Lung (tissue), 12 donors: ENCODE results near the gene INHBA. TPM values are rescaled to one million over a fixed set of nuclear protein-coding genes. Genes with fewer than 3 reads are reported as not detected.

Experiments
- ATAC-seq: fragments of 200-7000 bp; cut with Tn5 transposase; one replicate; pipeline ENCODE4 v1.9.1; 2020; ENCODE audit warnings: moderate number of reproducible peaks; ENCODE audit not compliant: insufficient read depth, low FRiP score
- DNase-seq, 3 donors: peaks; one replicate each; pipeline ENCODE4 v3.0.0-alpha.2; 2013 to 2017
- H3K27ac ChIP-seq, 2 donors: one replicate each; pipeline ENCODE4 v1.5.1; 2013; ENCODE audit warnings: mild to moderate bottlenecking in 2 of 2, moderate library complexity in 2 of 2, control low read depth in 1 of 2, inconsistent platforms in 1 of 2, low read depth in 1 of 2, low read length in 1 of 2
- H3K27me3 ChIP-seq, 3 donors: one replicate each; pipeline ENCODE4 v1.5.1; 2013; ENCODE audit warnings: low read length in 2 of 3; ENCODE audit not compliant: control insufficient read depth in 3 of 3, insufficient read depth in 3 of 3
- H3K36me3 ChIP-seq, 4 donors: one replicate each; pipeline ENCODE4 v1.5.1; 2013; ENCODE audit warnings: low read length in 4 of 4, mild to moderate bottlenecking in 1 of 4, moderate library complexity in 1 of 4; ENCODE audit not compliant: control insufficient read depth in 4 of 4, insufficient read depth in 4 of 4
- H3K4me1 ChIP-seq, 5 donors: one replicate each; pipeline ENCODE4 v1.5.1; 2013; ENCODE audit warnings: low read length in 5 of 5, mild to moderate bottlenecking in 2 of 5, moderate library complexity in 1 of 5; ENCODE audit not compliant: control insufficient read depth in 5 of 5, insufficient read depth in 5 of 5
- H3K4me3 ChIP-seq: one replicate; pipeline ENCODE4 v1.5.1; 2013; ENCODE audit warnings: mild to moderate bottlenecking, control low read depth, moderate library complexity
- H3K9ac ChIP-seq, 2 donors: one replicate each; pipeline ENCODE4 v1.5.1; 2013; ENCODE audit warnings: low read length in 2 of 2, control low read depth in 1 of 2; ENCODE audit not compliant: insufficient read depth in 1 of 2
- H3K9me3 ChIP-seq, 4 donors: one replicate each; pipeline ENCODE4 v1.5.1; 2013; ENCODE audit warnings: low read length in 3 of 4, mild to moderate bottlenecking in 1 of 4, moderate library complexity in 1 of 4; ENCODE audit not compliant: control insufficient read depth in 4 of 4, insufficient read depth in 3 of 4
- WGBS, 2 donors: extraction: QIAGEN DNeasy Blood & Tissue Kit; methylation state at CpG; one replicate each; pipeline ENCODE4 v1.1.7; 2013; 5-methylcytosine and 5-hydroxymethylcytosine counted together
- polyA plus RNA-seq, 2 donors: library from polyadenylated mRNA; stranded (reverse); fragments of 200-250 nt; gene quantifications; one replicate each; pipeline ENCODE4 v1.2.1, GENCODE V29; 2013
- total RNA-seq, 2 donors: library from RNA; depleted of rRNA in 1 of 2; stranded (reverse); fragments of >200 nt in 1 of 2; gene quantifications; one replicate each; pipeline ENCODE4 v1.2.1, GENCODE V29; 2014 to 2021
- TF ChIP-seq, protein P1 (sequence below): IDR thresholded peaks from 2 replicates; pipeline ENCODE4 v1.5.1; 2012; ENCODE audit warnings: mild to moderate bottlenecking; ENCODE audit errors: control extremely low read depth, extremely low read depth
- donor health status: control.
- donor health status: control.
- donor health status: Bipolar disorder and iron deficiency.
- donor health status: healthy.
- donor health status: DM: yes; HTN: yes; CAD: no.

INHBA gene
- total and polyA plus RNA-seq, 4 donors = 1.6 to 23.2 (median 5.3) TPM

DNA sequence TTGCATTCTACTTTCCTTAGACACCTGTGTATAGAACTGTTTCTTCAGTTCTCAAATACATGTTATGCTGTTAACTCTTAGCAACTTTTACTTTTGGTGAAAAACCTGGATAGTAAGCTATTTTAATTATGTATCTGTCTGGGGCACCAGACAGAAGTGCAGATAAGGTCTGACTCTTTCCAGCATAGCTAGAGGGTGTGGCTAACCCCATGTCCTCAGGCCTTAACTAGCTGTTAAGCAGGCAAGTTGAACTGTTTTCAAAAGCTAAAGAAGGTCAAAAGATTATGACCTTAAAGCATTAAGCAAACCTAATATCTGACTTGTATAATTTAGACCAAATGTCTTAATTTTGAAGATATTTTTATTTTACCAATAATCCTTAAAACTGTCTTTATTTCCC lies 45.1 kb upstream of the INHBA start:
- Histone ChIP-seq H3K27me3 (no peaks in the 10 kb centered on the region), H3K4me1 (no peaks in the 10 kb centered on the region), H3K36me3 (no peaks in the 10 kb centered on the region), H3K9ac (no peak overlapping the region), H3K9me3 (no peaks in the 10 kb centered on the region), H3K27ac (no peak overlapping the region), H3K4me3 (no peak overlapping the region)
- DNase-seq (no peak), ATAC-seq (no peak)
- TF ChIP-seq, protein P1, sequence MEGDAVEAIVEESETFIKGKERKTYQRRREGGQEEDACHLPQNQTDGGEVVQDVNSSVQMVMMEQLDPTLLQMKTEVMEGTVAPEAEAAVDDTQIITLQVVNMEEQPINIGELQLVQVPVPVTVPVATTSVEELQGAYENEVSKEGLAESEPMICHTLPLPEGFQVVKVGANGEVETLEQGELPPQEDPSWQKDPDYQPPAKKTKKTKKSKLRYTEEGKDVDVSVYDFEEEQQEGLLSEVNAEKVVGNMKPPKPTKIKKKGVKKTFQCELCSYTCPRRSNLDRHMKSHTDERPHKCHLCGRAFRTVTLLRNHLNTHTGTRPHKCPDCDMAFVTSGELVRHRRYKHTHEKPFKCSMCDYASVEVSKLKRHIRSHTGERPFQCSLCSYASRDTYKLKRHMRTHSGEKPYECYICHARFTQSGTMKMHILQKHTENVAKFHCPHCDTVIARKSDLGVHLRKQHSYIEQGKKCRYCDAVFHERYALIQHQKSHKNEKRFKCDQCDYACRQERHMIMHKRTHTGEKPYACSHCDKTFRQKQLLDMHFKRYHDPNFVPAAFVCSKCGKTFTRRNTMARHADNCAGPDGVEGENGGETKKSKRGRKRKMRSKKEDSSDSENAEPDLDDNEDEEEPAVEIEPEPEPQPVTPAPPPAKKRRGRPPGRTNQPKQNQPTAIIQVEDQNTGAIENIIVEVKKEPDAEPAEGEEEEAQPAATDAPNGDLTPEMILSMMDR = no peak

- Histone ChIP-seq H3K9me3 (peaks cover 0 to 12% (median 5%) of the 10 kb centered on the region in 4 donors), H3K4me1 (no peaks in the 10 kb centered on the region), H3K36me3 (no peaks in the 10 kb centered on the region), H3K4me3 (no peak overlapping the region), H3K9ac (no peak overlapping the region), H3K27ac (no peak overlapping the region), H3K27me3 (no peaks in the 10 kb centered on the region)
- TF ChIP-seq, protein P1 = no peak
- no peak for DNase-seq
- no peak for ATAC-seq
Measured at GRCh38 chr7:41745451-41745850, 42.6 kb upstream of the INHBA start.

DNA sequence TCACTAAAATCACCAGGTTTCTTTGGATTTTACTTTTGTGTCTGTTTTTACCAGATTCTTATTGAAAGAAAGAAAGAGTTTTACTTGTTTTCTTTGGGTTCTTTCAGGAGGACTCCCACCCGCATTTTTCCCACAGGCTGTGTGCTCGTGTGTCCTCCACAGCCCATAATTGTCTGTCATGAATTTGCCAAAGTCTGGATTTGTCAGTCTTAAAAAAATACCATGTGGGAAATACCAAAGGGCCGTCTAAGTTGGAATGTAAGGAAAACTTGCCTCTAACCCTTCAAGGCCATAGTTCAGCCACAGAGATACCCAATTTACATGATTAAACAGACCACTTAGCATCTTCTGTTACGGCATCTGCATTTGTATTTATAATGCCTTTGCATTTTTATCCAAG lies 41.3 kb upstream of the INHBA start:
- 73 to 84% methylated on average over 4 of the region's 4 CpGs for WGBS, 2 donors
- DNase-seq = no peak
- H3K27ac ChIP-seq = no peak overlapping the region
- TF ChIP-seq, protein P1 = no peak
- no peak overlapping the region for H3K4me3 ChIP-seq
- H3K36me3 ChIP-seq = no peaks in the 10 kb centered on the region
- peaks cover 0 to 12% (median 5%) of the 10 kb centered on the region in 4 donors for H3K9me3 ChIP-seq
- H3K27me3 ChIP-seq = no peaks in the 10 kb centered on the region
- no peak for ATAC-seq
- no peak overlapping the region for H3K9ac ChIP-seq
- no peaks in the 10 kb centered on the region for H3K4me1 ChIP-seq

GRCh38 chr7:41742401-41743020 lies 39.6 kb upstream of the INHBA start:
- Histone ChIP-seq H3K27me3 (no peaks in the 10 kb centered on the region), H3K4me1 (no peaks in the 10 kb centered on the region), H3K36me3 (no peaks in the 10 kb centered on the region), H3K27ac (no peak overlapping the region), H3K9me3 (peaks cover 0 to 12% (median 5%) of the 10 kb centered on the region in 4 donors), H3K9ac (no peak overlapping the region), H3K4me3 (no peak overlapping the region)
- ATAC-seq (no peak), DNase-seq (no peak)
- TF ChIP-seq, protein P1 = no peak
- 70 to 82% methylated on average over 2 of the region's 2 CpGs for WGBS, 2 donors
